Prostate gland (tissue), 2 donors: Measurements from ENCODE around the gene BRSK2. TPM values are rescaled to one million over a fixed set of nuclear protein-coding genes. Genes with fewer than 3 reads are reported as not detected.

Source experiments
- DNase-seq: peaks from one replicate; pipeline ENCODE4 v3.0.0-alpha.2; 2019; ENCODE audit warnings: low spot score
- H3K27ac ChIP-seq, 2 donors: fragments of 200-600 bp; sonication (generic); 2 replicates each; pipeline ENCODE4 v1.5.1; 2017 to 2019
- H3K27me3 ChIP-seq: fragments of 200-600 bp; sonication (generic); replicated peaks from 2 replicates; pipeline ENCODE4 v1.5.1; 2019; ENCODE audit not compliant: insufficient read depth
- H3K36me3 ChIP-seq, 2 donors: fragments of 200-600 bp; sonication (generic); 1 replicate in 1 of 2; 2 replicates in 1 of 2; pipeline versions ENCODE4 v1.5.1 to v1.8.1; 2017 to 2019
- H3K4me1 ChIP-seq: fragments of 200-600 bp; sonication (generic); replicated peaks from 2 replicates; pipeline ENCODE4 v1.5.1; 2019
- H3K4me3 ChIP-seq, 2 donors: fragments of 200-600 bp; sonication (generic); 2 replicates each; pipeline ENCODE4 v1.5.1; 2017 to 2019
- H3K9me3 ChIP-seq: fragments of 200-600 bp; sonication (generic); 2 replicates; pipeline ENCODE4 v1.5.1; 2017
- CTCF ChIP-seq, 4 experiments: fragments of 200-600 bp in 2 of 4; fragments of 450-650 bp in 2 of 4; sonication (generic) in 2 of 4; IDR thresholded peaks; 1 replicate in 3 of 4; 2 replicates in 1 of 4; pipeline ENCODE4 v1.5.1; 2016 to 2019; ENCODE audit warnings: antibody characterized with exemption in 4 of 4, mild to moderate bottlenecking in 2 of 4, moderate library complexity in 2 of 4
- POLR2A ChIP-seq: fragments of 450-650 bp; IDR thresholded peaks from one replicate; pipeline ENCODE4 v1.6.1; 2016; ENCODE audit warnings: antibody characterized with exemption, mild to moderate bottlenecking
- POLR2AphosphoS5 ChIP-seq: sonication (generic); formaldehyde crosslinking; IDR thresholded peaks from one replicate; pipeline ENCODE4 v1.6.1; 2017; ENCODE audit warnings: antibody characterized with exemption
- WGBS: methylation state at CpG from one replicate; pipeline ENCODE4 v1.1.5; 2018; 5-methylcytosine and 5-hydroxymethylcytosine counted together
- intact Hi-C: fragments of 100-400 bp; cut with DNase I; formaldehyde crosslinking; loops from one replicate; pipeline ENCODE4 v1.14.2; 2022
- total RNA-seq, 2 donors: library from RNA; depleted of rRNA; stranded (reverse); fragments of >200 nt; gene quantifications; one replicate each; pipeline ENCODE4 v1.1.0, GENCODE V29; 2016

The BRSK2 gene
- total RNA-seq, 2 donors from 2014 or later: 0.96 to 29.7 TPM

- no peak for DNase-seq
- Histone ChIP-seq H3K36me3 (no peaks in the 10 kb centered on the region), H3K4me1 (no peaks in the 10 kb centered on the region), H3K27ac (no peak overlapping the region), H3K4me3 (no peak overlapping the region), H3K9me3 (no peaks in the 10 kb centered on the region), H3K27me3 (peaks cover 5% of the 10 kb centered on the region)
- WGBS: 60% methylated on average over 40 of the region's 49 CpGs
- no peak for TF ChIP-seq POLR2AphosphoS5
- no peak for TF ChIP-seq POLR2A
- no peak for TF ChIP-seq CTCF (IDR thresholded peaks at IDR 0.05)
- intact Hi-C loops: no loop called here
Measured at GRCh38 chr11:1447845-1448825, 58.4 kb downstream of the BRSK2 start.

GRCh38 chr11:1448882-1449281, 59.1 kb downstream of the BRSK2 start:
- no peak for DNase-seq
- TF ChIP-seq POLR2A (no peak), POLR2AphosphoS5 (no peak), CTCF (IDR thresholded peaks at IDR 0.05) (no peak)
- Histone ChIP-seq H3K4me3 (no peak overlapping the region), H3K36me3 (no peaks in the 10 kb centered on the region), H3K9me3 (no peaks in the 10 kb centered on the region), H3K4me1 (no peaks in the 10 kb centered on the region), H3K27ac (no peak overlapping the region), H3K27me3 (peaks cover 3% of the 10 kb centered on the region)
- WGBS: 71% methylated on average over 24 of the region's 24 CpGs
- intact Hi-C loops: no loop called here

GRCh38 chr11:1449490-1450243, 59.9 kb downstream of the BRSK2 start:
- TF ChIP-seq POLR2A (no peak), POLR2AphosphoS5 (no peak), CTCF (IDR thresholded peaks at IDR 0.05) (no peak)
- WGBS: 43% methylated on average over 25 of the region's 31 CpGs
- Histone ChIP-seq H3K4me1 (no peaks in the 10 kb centered on the region), H3K36me3 (no peaks in the 10 kb centered on the region), H3K9me3 (no peaks in the 10 kb centered on the region), H3K4me3 (no peak overlapping the region), H3K27me3 (peaks cover 3% of the 10 kb centered on the region), H3K27ac (no peak overlapping the region)
- DNase-seq: no peak
- intact Hi-C loops: loop anchor here (5.0 kb wide), 1 partner anchor 83 kb away; no protein-coding TSS in a partner anchor

GRCh38 chr11:1450344-1450875, 60.7 kb downstream of the BRSK2 start:
- Histone ChIP-seq H3K36me3 (no peaks in the 10 kb centered on the region), H3K27ac (no peak overlapping the region), H3K27me3 (peaks cover 3% of the 10 kb centered on the region), H3K4me3 (no peak overlapping the region), H3K9me3 (no peaks in the 10 kb centered on the region), H3K4me1 (no peaks in the 10 kb centered on the region)
- intact Hi-C loops: loop anchor here (5.0 kb wide), 1 partner anchor 82 kb away; no protein-coding TSS in a partner anchor
- 60% methylated on average over 21 of the region's 29 CpGs for WGBS
- no peak for TF ChIP-seq CTCF (IDR thresholded peaks at IDR 0.05)
- TF ChIP-seq POLR2A: no peak
- TF ChIP-seq POLR2AphosphoS5: no peak
- no peak for DNase-seq
